GM18868 (cell line): ENCODE measurements around the gene CDH2.

Experiments
- ATAC-seq: cut with Tn5 transposase; IDR thresholded peaks from one replicate; pipeline ENCODE4 v1.9.1; 2021; ENCODE audit warnings: mild to moderate bottlenecking, moderate library complexity; ENCODE audit not compliant: unreplicated experiment

The CDH2 gene

DNA sequence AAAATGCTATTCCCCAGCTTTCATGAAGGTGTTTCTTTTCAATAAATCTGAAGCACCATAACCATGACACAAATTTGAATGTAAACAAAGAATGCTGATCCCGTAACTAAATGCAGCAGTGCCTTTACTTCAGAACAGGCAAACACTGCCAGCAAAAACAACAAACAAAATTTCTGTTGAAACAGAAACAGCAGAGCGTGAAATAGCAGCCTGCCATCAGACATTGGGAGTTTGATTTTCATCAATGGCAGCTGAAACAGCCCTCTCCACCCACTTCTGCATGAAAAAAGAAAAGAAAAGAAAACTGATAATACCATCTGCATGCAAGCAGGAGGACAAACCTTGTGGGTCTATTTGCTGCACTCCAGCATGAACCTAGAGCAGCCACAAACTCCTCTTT is 128.3 kb downstream of the CDH2 start:
- no peak for ATAC-seq

DNA sequence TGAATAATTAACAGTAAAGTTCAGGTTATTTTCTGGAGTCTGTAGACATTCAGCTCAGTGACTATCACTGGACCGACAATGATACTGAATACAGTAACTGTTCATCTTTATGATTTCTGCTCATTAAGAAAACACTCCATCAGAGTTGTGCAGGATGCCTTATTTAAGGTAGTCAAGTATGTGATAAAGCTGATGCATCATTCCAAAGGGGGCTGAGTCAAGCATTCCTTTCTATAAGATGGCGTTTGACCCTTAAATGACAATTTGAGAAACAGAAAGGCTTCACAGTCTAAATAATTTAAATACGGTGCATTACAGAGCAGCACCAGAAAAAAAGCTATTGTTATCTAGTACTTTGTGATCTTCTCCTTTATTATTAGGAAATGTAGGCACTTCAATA is 131.1 kb downstream of the CDH2 start:
- ATAC-seq: no peak

GRCh38 chr18:28045176-28045810 is 131.6 kb downstream of the CDH2 start:
- ATAC-seq: no peak

DNA sequence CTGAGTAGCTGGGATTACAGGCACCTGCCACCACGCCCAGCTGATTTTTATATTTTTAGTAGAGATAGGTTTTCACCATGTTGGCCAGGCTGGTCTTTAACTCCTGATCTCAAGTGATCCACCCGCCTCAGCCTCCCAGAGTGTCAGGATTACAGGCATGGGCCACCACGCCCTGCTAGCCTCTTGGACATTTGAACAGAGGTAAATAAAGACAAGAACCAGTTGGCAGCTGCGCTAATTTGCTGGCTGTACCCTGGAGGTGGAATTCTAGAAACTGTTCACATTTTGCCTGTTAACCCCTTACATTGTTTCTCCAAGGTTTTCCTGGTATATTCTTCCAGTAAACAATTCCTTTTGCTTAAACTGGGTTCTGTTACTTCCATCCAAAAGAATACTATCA is 132.9 kb downstream of the CDH2 start:
- no peak for ATAC-seq

DNA sequence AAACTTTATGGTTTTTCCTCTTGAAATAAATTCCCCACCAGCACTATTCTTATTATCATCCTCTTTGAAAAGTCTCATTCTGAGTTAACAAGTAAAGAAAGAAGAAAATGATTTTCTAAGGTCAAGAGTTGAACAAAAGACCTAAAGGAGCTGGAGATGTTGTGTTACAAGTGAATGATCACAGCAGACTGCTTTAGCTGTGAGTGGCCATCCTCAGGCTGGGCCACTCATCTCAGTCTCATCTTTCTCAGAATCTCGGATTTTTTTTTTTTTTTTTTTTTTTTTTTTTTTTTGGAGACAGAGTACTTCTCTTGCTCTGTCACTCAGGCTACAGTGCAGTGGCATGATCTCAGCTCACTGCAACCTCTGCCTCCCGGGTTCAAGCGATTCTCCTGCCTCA is 133.3 kb downstream of the CDH2 start:
- ATAC-seq: no peak

DNA sequence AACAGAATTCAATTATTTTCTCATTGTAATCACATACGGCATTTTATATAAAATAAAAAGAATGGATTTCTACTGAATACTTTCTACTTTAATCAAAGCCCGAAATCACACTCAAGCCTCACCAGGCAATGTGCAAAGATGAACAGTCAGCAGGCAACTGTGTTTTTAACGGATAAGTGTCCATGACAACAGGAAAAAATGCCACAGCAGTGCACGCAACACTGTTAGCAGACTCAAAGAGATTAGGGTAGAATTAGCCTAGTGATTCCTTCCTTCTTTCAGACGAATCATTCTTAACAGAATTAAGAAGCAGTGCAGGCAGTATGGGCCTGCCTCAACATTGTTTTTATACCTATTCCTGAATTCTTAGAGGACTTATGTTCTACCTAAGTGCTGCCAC is 135.6 kb downstream of the CDH2 start:
- ATAC-seq: no peak

DNA sequence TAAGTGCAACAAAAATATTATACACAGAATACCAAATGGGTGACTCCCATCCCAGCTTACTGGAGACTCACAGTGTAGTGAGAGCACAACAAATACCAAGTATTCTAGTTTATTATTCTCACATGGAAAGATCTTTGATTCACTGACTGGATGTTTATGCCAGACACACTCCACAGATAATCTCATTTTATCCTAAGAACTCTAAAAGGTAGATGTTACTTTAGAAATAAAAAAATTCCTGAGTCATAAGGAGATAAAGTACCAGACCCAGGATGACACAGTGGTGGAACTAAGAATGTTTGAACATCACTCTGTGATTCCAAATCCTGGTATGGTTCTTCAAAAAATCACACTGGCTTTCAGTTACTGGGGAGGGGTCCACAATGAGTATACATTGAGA is 136.2 kb downstream of the CDH2 start:
- no peak for ATAC-seq

DNA sequence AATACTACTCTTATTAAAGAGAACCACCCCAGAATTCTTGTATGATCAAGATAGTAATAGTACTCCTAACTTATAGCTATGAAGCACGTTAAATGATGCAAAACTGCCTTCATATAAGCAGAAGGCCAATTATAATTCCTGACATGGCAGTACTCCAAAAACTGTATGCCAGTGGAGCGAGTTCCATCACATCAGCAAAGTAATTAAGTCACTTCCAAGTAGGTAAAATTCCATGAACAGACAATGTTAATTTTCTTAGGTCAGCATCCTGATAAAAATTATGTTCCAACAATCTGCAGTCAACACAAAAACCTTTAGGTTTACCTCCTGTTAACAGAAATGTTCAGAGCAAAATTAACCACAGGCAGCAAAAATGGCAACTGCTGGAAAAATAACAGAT is 136.7 kb downstream of the CDH2 start:
- no peak for ATAC-seq

DNA sequence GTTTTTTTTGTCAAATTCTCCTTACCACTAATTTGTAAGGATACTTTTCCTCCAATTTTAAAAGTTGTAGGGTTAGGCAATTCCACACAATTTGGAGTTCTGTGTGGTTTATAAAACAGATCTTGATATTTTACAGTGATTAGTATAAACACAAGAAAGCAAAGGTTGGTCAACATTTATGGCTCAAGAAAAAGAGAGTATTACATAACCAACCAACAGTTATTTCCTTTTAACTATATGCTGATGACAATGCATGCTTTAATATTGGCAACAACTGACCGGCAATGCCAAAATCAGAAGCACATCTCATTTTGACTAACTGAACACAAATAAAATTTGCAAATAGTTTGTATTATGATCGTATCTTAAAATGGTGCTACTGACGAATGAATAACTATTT is 137.2 kb downstream of the CDH2 start:
- ATAC-seq: no peak

DNA sequence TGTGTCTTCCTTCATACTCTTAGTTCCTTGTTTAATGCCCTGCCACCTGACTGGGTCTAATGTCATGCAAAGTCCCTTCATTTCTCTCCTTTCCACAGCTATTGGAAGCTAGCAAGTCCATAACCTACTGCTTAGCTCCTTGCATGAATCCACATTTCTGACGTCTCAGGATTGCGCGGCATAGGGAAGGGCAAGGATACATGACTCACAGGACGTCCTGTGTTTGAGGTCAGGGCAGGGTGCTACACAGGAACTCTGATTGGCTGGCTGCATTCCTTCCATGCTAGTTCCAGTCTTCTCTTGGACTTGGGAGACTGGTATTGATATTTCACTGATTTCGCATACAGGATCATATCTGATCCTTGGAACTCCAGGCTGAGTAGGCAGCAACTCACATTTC is 137.9 kb downstream of the CDH2 start:
- no peak for ATAC-seq

DNA sequence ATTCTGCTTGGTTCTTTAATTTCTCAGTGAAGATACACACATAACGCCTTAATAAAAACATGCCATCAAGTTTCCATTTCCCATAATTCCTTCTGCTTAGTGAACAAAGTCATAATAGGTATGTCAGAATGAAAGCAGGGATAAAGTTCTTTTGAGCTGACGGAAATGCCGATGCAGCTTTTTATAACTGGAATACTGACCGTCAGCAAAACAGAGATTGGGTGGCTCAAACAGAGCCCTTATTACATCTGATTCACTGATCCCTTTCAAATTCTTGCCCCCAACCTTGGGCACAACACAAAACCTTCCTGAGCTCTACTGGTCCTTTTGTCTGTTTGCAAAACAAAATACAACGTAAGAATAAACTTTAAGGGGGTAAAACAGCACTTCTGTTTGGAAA is 140.4 kb downstream of the CDH2 start:
- ATAC-seq: no peak

DNA sequence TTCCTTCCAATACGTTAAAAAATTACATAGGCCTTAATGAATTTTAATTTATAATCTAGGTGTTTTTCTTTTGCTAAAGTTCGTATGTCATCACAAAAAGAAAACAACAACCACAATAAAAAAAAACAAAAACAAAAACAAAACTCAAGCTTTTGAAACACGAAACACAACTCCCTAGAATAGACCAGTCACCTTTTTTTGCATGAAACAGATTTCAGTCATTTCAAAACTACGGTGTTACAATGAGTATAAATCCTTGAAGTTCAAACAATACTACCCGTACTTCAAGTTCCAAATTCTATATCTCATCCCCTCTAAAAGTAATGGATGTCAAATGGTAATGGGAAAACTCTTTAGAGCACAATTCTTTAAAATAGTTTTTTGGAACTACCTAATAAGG is 142.4 kb downstream of the CDH2 start:
- no peak for ATAC-seq

- no peak for ATAC-seq
Measured at GRCh38 chr18:28032177-28032576, 144.8 kb downstream of the CDH2 start.

GRCh38 chr18:28030458-28030857 is 146.5 kb downstream of the CDH2 start:
- no peak for ATAC-seq

DNA sequence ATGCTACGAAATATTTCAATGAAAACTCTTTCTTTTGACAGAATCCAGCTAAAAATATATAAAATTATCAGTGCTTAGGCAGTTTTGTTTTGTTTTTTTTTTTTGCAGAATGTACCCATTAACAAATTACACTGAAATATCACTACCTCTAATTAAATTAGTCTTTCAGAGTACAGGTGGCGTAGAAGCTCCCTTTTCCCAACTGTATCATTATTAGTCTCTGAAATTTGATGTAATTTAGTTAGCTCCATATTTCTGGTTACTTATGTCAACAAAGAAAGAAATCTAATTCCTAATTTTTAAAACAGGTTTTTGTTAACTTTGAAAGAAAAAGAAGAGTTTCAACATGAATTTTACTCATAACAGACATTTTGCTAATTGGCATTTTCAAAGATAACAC is 149.2 kb downstream of the CDH2 start:
- no peak for ATAC-seq

DNA sequence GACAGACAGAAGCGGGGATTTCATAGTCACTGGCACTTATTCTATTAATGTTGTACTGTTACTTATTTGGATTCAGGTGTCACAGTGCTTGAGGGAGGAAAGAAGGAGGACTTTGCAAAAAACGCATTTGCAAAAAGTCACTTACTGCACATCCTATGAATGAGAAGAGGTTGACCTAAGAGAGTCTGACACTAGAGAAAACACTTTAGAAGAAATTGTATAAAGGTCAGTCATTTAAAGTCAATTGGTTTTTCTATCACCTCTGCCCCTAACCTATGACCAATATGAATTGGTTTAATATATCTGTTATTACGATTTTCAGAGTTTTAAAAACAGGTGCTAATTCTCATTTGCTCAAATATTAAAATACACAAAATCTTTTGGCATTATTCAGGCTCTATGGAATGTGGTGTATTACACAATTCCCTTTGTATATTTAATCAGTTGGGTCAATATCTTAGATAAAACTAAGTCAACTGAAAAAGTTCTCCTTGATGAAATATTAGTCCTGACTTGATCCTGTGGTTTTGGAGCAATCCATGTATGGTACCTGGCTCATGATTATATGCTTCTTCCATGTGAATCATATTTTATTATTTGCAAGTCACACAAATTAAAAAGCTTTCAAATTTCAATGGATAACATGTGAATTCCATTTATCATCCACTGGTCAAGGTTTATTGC is 157.4 kb downstream of the CDH2 start:
- ATAC-seq: no peak

DNA sequence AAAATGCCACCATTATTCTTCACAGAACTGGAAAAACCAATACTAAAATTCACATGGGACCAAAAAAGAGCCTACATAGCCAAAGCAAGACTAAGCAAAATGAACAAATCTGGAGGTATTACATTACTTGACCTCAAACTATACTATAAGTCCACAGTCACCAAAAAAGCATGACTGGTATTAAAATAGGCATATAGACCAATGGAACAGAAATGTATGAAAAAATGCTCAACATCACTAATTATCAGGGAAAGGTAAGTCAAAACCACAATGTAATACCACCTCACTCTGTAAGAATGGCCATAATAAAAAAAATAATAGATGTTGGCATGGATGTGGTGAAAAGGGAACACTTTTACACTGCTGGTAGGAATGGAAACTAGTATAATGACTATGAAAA is 158.6 kb downstream of the CDH2 start:
- ATAC-seq: no peak

GRCh38 chr18:28015671-28016070 is 161.3 kb downstream of the CDH2 start:
- no peak for ATAC-seq

DNA sequence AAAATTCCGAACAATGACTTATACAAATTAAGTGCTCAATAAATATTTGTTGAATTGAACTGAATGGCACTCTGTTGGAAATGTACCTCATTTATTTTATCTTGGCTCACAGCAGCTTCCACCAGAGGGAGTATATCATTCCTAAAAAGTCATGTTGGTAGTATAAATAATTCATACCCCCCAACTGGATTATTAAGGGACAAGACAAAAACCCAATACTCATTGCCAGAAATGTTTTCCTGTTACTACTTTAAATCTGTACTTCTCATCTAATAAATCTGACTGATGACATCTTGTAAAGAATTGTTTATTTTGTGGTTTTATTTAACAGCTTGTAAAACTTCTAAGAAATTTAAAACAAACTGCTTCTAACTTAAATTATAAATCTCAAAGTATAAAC is 163.9 kb downstream of the CDH2 start:
- ATAC-seq: no peak

DNA sequence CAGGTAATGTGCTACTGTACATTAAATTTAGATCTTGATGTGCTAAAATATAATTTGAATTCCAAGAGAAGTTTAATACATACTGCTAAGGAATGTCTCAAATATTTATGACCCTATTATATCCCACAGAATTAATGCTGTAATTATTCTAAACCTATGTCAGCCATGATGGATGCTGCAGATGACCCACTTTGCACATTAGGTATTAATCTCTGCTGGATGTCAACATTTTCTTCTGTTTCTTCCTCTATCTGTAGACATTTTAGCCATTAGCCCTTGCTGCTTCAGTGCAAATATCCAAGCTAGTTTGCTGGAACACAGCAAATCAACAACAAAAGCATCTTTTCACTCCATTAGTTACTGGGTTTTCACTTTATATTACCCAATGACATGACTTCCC is 164.6 kb downstream of the CDH2 start:
- ATAC-seq: no peak

- no peak for ATAC-seq
Measured at GRCh38 chr18:28009589-28009988, 167.3 kb downstream of the CDH2 start.

DNA sequence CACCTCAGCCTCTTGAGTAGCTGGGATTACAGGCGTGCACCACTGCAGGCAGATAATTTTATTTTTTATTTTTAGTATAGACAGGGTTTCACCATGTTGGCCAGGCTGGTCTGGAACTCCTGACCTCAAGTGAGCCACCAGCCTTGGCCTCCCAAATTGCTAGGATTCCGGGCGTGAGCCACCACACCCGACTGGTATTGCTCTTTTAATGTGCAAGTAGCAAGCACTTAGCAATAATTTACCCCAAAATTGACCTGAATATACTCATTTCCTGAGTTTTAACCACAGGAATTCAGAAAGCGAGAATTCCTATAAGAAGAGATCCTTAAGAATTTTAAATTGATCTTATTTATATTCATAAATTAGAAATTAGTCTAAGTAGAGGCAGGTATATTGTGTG is 169.1 kb downstream of the CDH2 start:
- no peak for ATAC-seq

DNA sequence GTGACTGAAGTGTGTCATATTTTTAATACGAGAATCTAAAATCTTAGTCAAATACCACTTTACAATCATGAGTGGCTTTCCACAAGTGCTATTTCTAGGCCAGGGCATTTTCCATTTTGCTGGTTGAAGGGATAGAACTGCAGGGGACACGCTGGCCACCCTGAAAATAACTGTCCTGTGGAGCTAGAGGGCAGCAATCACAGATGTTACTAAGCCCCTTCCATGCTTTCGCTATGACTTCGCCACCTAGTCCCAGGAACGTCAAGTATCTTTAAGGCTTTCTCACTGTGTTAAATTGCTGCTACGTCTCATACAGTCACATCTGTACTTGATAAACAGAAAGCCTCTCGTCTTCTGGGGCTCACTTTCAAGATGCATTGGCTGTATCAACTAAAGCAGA is 171.8 kb downstream of the CDH2 start:
- ATAC-seq: no peak
